Activated CD8-positive, alpha-beta T cell treated with anti-CD3 and anti-CD28 coated beads, Interleukin-2, amount 10 ng/mL, durations not matched to agents 7 days and 5 days (primary cell): ENCODE results near the gene KRTAP20-2. TPM values are rescaled to one million over a fixed set of nuclear protein-coding genes. Genes with fewer than 3 reads are reported as not detected.

Source experiments
- ATAC-seq: fragments of 150-1000 bp; cut with Tn5 transposase; one replicate; pipeline ENCODE4 v1.10.0; 2021; ENCODE audit warnings: moderate library complexity
- CTCF ChIA-PET: fragments of 350-600 bp; sonication (Branson Sonifier 250); formaldehyde crosslinking; loops from one replicate; lab custom pipeline; 2021; ENCODE audit warnings: antibody characterized with exemption; lab: Charles Lee
- POLR2A ChIA-PET: fragments of 350-600 bp; sonication (Branson Sonifier 250); formaldehyde crosslinking; loops from one replicate; lab custom pipeline; 2021; ENCODE audit warnings: antibody characterized with exemption; lab: Charles Lee
- DNase-seq: peaks from one replicate; pipeline ENCODE4 v3.0.0-alpha.2; 2020
- H3K27ac Mint-ChIP-seq: one replicate; pipeline ENCODE4 v1.8.0; 2021; ENCODE audit warnings: mild to moderate bottlenecking, mixed read lengths
- H3K27me3 Mint-ChIP-seq: one replicate; pipeline ENCODE4 v1.8.0; 2021; ENCODE audit warnings: low read depth, mixed read lengths
- H3K36me3 Mint-ChIP-seq: one replicate; pipeline ENCODE4 v1.8.0; 2021; ENCODE audit warnings: low read depth, mixed read lengths
- H3K4me1 Mint-ChIP-seq: one replicate; pipeline ENCODE4 v1.8.0; 2021; ENCODE audit warnings: low read depth, mixed read lengths
- H3K4me3 Mint-ChIP-seq: one replicate; pipeline ENCODE4 v1.8.0; 2021; ENCODE audit warnings: mild to moderate bottlenecking, mixed read lengths
- H3K9me3 Mint-ChIP-seq: one replicate; pipeline ENCODE4 v1.8.0; 2022; ENCODE audit warnings: mixed read lengths; ENCODE audit not compliant: insufficient read depth
- total RNA-seq, 2 experiments: library from RNA; stranded (reverse); gene quantifications; one replicate each; pipeline ENCODE4 v1.2.3, GENCODE V29; 2021

Gene KRTAP20-2
- not detected for total RNA-seq

- ChIA-PET CTCF (no interaction called here), POLR2A (no interaction called here)
- H3K9me3 Mint-ChIP-seq, result no peaks in the 10 kb centered on the region
- H3K36me3 Mint-ChIP-seq, result no peaks in the 10 kb centered on the region
- no peak within 1 kb of the TSS for H3K4me3 Mint-ChIP-seq
- no peak for ATAC-seq
- no peak for DNase-seq
- no peak within 1 kb of the TSS for H3K27ac Mint-ChIP-seq
- no peaks in the 10 kb centered on the region for H3K27me3 Mint-ChIP-seq
- H3K4me1 Mint-ChIP-seq, result no peaks in the 10 kb centered on the region
These were observed at the start of gene KRTAP20-2 for GRCh38 chr21:30634906-30635305. Gene KRTAP20-2 (plus strand): TSS chr21:30635206. CDS start chr21:30635264, 58 bp downstream.

- POLR2A ChIA-PET, result no interaction called here
- H3K4me1 Mint-ChIP-seq, result no peaks in the 10 kb centered on the region
- DNase-seq, result no peak
- H3K4me3 Mint-ChIP-seq, result no peak within 1 kb of the TSS
- no peaks in the 10 kb centered on the region for H3K27me3 Mint-ChIP-seq
- no peak for ATAC-seq
- no peaks in the 10 kb centered on the region for H3K9me3 Mint-ChIP-seq
- no peak within 1 kb of the TSS for H3K27ac Mint-ChIP-seq
- no peaks in the 10 kb centered on the region for H3K36me3 Mint-ChIP-seq
- CTCF ChIA-PET, result no interaction called here
These were observed 44.7 kb upstream of the KRTAP20-2 start, which contains the start of gene KRTAP22-2 for GRCh38 chr21:30590297-30590696. Gene KRTAP22-2 (minus strand): TSS chr21:30590397.

- Mint-ChIP-seq H3K4me1 (no peaks in the 10 kb centered on the region), H3K27ac (no peak within 1 kb of the TSS), H3K27me3 (no peaks in the 10 kb centered on the region), H3K9me3 (no peaks in the 10 kb centered on the region), H3K36me3 (no peaks in the 10 kb centered on the region), H3K4me3 (no peak within 1 kb of the TSS)
- ChIA-PET POLR2A (no interaction called here), CTCF (no interaction called here)
- DNase-seq (no peak), ATAC-seq (no peak)
These were observed 42.9 kb upstream of the KRTAP20-2 start, which contains the start of gene KRTAP6-3 for GRCh38 chr21:30592140-30592539. Gene KRTAP6-3 (plus strand): TSS chr21:30592440. CDS start chr21:30592446, 6 bp downstream.

GRCh38 chr21:30598802-30599201 is 36.2 kb upstream of the KRTAP20-2 start, which contains the start of gene KRTAP6-2:
Gene KRTAP6-2 (minus strand): TSS chr21:30598902. CDS start chr21:30598874, 28 bp downstream.
- Mint-ChIP-seq H3K4me1 (no peaks in the 10 kb centered on the region), H3K4me3 (no peak within 1 kb of the TSS), H3K9me3 (peaks cover 3% of the 10 kb centered on the region), H3K36me3 (no peaks in the 10 kb centered on the region), H3K27ac (no peak within 1 kb of the TSS), H3K27me3 (no peaks in the 10 kb centered on the region)
- POLR2A ChIA-PET, result no interaction called here
- CTCF ChIA-PET, result no interaction called here
- no peak for ATAC-seq
- no peak for DNase-seq

- Mint-ChIP-seq H3K9me3 (peaks cover 3% of the 10 kb centered on the region), H3K4me1 (no peaks in the 10 kb centered on the region), H3K27me3 (no peaks in the 10 kb centered on the region), H3K4me3 (no peak within 1 kb of the TSS), H3K27ac (no peak within 1 kb of the TSS), H3K36me3 (no peaks in the 10 kb centered on the region)
- ChIA-PET CTCF (no interaction called here), POLR2A (no interaction called here)
- ATAC-seq (no peak), DNase-seq (no peak)
These were observed 34.2 kb upstream of the KRTAP20-2 start, which contains the start of gene KRTAP22-1 for GRCh38 chr21:30600787-30601186. Gene KRTAP22-1 (plus strand): TSS chr21:30601087.

GRCh38 chr21:30605968-30606367 is 29.0 kb upstream of the KRTAP20-2 start:
- no peak for DNase-seq
- ChIA-PET CTCF (no interaction called here), POLR2A (no interaction called here)
- no peak for ATAC-seq
- Mint-ChIP-seq H3K27me3 (no peaks in the 10 kb centered on the region), H3K36me3 (no peaks in the 10 kb centered on the region), H3K9me3 (peaks cover 3% of the 10 kb centered on the region), H3K27ac (no peak overlapping the region), H3K4me1 (no peaks in the 10 kb centered on the region), H3K4me3 (no peak overlapping the region)

GRCh38 chr21:30612132-30612531 is 22.9 kb upstream of the KRTAP20-2 start:
- ATAC-seq, result no peak

GRCh38 chr21:30613836-30614235 is 21.2 kb upstream of the KRTAP20-2 start, which contains the start of gene KRTAP6-1:
Gene KRTAP6-1 (minus strand): TSS chr21:30613930. CDS start chr21:30613904, 26 bp downstream.
- H3K9me3 Mint-ChIP-seq, result no peaks in the 10 kb centered on the region
- POLR2A ChIA-PET, result no interaction called here
- no peak within 1 kb of the TSS for H3K4me3 Mint-ChIP-seq
- H3K36me3 Mint-ChIP-seq, result no peaks in the 10 kb centered on the region
- DNase-seq, result no peak
- no peak for ATAC-seq
- H3K4me1 Mint-ChIP-seq, result no peaks in the 10 kb centered on the region
- H3K27me3 Mint-ChIP-seq, result no peaks in the 10 kb centered on the region
- CTCF ChIA-PET, result no interaction called here
- H3K27ac Mint-ChIP-seq, result no peak within 1 kb of the TSS

More at GRCh38 chr21:30612132-30612531, 22.9 kb upstream of the KRTAP20-2 start:
- POLR2A ChIA-PET, result no interaction called here
- no peaks in the 10 kb centered on the region for H3K4me1 Mint-ChIP-seq
- H3K27me3 Mint-ChIP-seq, result no peaks in the 10 kb centered on the region
- no peaks in the 10 kb centered on the region for H3K36me3 Mint-ChIP-seq
- H3K27ac Mint-ChIP-seq, result no peak overlapping the region
- H3K9me3 Mint-ChIP-seq, result no peaks in the 10 kb centered on the region
- H3K4me3 Mint-ChIP-seq, result no peak overlapping the region
- CTCF ChIA-PET, result no interaction called here
- DNase-seq, result no peak

- DNase-seq, result no peak
- ChIA-PET CTCF (no interaction called here), POLR2A (no interaction called here)
- H3K4me3 Mint-ChIP-seq, result no peak overlapping the region
- H3K36me3 Mint-ChIP-seq, result no peaks in the 10 kb centered on the region
- no peak overlapping the region for H3K27ac Mint-ChIP-seq
- H3K9me3 Mint-ChIP-seq, result no peaks in the 10 kb centered on the region
- H3K4me1 Mint-ChIP-seq, result no peaks in the 10 kb centered on the region
- H3K27me3 Mint-ChIP-seq, result no peaks in the 10 kb centered on the region
- ATAC-seq, result no peak
These were observed 19.8 kb upstream of the KRTAP20-2 start for GRCh38 chr21:30615199-30615598.

GRCh38 chr21:30616125-30616524 is 18.9 kb upstream of the KRTAP20-2 start, which contains the start of gene KRTAP20-1:
Gene KRTAP20-1 (plus strand): TSS chr21:30616425. CDS start chr21:30616455, 30 bp downstream.
- no peak for DNase-seq
- Mint-ChIP-seq H3K27ac (no peak within 1 kb of the TSS), H3K9me3 (no peaks in the 10 kb centered on the region), H3K36me3 (no peaks in the 10 kb centered on the region), H3K4me3 (no peak within 1 kb of the TSS), H3K27me3 (no peaks in the 10 kb centered on the region), H3K4me1 (no peaks in the 10 kb centered on the region)
- POLR2A ChIA-PET, result no interaction called here
- ATAC-seq, result no peak
- CTCF ChIA-PET, result no interaction called here

GRCh38 chr21:30620080-30620479 is 14.9 kb upstream of the KRTAP20-2 start:
- ATAC-seq (no peak), DNase-seq (no peak)
- H3K27me3 Mint-ChIP-seq, result no peaks in the 10 kb centered on the region
- POLR2A ChIA-PET, result no interaction called here
- no peaks in the 10 kb centered on the region for H3K9me3 Mint-ChIP-seq
- no peaks in the 10 kb centered on the region for H3K4me1 Mint-ChIP-seq
- no peaks in the 10 kb centered on the region for H3K36me3 Mint-ChIP-seq
- no peak overlapping the region for H3K4me3 Mint-ChIP-seq
- H3K27ac Mint-ChIP-seq, result no peak overlapping the region
- CTCF ChIA-PET, result no interaction called here

GRCh38 chr21:30620522-30620921 is 14.5 kb upstream of the KRTAP20-2 start, which contains the start of gene KRTAP20-4:
Gene KRTAP20-4 (plus strand): TSS chr21:30620627.
- Mint-ChIP-seq H3K36me3 (no peaks in the 10 kb centered on the region), H3K4me3 (no peak within 1 kb of the TSS), H3K27me3 (no peaks in the 10 kb centered on the region), H3K9me3 (no peaks in the 10 kb centered on the region), H3K4me1 (no peaks in the 10 kb centered on the region), H3K27ac (no peak within 1 kb of the TSS)
- POLR2A ChIA-PET, result no interaction called here
- DNase-seq (no peak), ATAC-seq (no peak)
- CTCF ChIA-PET, result no interaction called here

- no peaks in the 10 kb centered on the region for H3K4me1 Mint-ChIP-seq
- no peaks in the 10 kb centered on the region for H3K9me3 Mint-ChIP-seq
- no peak for ATAC-seq
- H3K4me3 Mint-ChIP-seq, result no peak overlapping the region
- H3K27me3 Mint-ChIP-seq, result no peaks in the 10 kb centered on the region
- no peaks in the 10 kb centered on the region for H3K36me3 Mint-ChIP-seq
- CTCF ChIA-PET, result no interaction called here
- POLR2A ChIA-PET, result no interaction called here
- no peak for DNase-seq
- no peak overlapping the region for H3K27ac Mint-ChIP-seq
These were observed 11.6 kb upstream of the KRTAP20-2 start for GRCh38 chr21:30623362-30623761.
